ENCODE results near the gene VPS8. TPM values are rescaled to one million over a fixed set of nuclear protein-coding genes. Genes with fewer than 3 reads are reported as not detected.

Gene VPS8
- total and polyA plus RNA-seq, 4 donors = 49.3 to 155 (median 66.4) TPM

DNA sequence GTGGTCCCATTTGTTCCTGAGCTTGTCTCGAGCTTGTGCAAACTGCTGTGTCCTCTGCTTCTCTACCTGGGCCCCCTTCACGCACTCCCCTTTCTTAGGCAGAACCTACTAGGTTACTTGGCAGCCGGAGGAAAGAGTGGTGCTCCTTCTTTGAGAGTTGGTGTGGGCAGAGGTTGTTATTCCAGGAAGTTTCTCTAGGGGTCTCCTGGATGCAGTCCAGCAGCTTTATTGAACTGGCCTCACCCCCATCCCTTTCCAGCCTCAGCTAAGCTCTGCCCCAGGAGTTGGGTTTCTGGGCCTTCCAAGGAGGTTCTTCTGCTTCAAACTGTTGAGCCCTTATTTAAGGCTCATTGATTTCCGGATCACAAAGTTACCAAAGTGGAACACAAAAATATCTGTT lies 237.7 kb downstream of the VPS8 start:
- H3K4me3 ChIP-seq (ENCODE audit: low read depth, low read length) = no peak overlapping the region
- no peaks in the 10 kb centered on the region for H3K27me3 ChIP-seq (ENCODE audit: control insufficient read depth, insufficient read depth, low read length)
- H3K9me3 ChIP-seq (ENCODE audit: control insufficient read depth, insufficient read depth, low read length) = no peaks in the 10 kb centered on the region
- no peak for DNase-seq (ENCODE audit: low read depth in 4 of 6, low spot score in 6 of 6)
- H3K36me3 ChIP-seq (ENCODE audit: control insufficient read depth, insufficient read depth, low read length) = peaks cover 33% of the 10 kb centered on the region
- no peak overlapping the region for H3K27ac ChIP-seq (ENCODE audit: low read depth, low read length)
- WGBS (ENCODE audit: insufficient coverage) = no CpG with 5 or more reads among the region's 4 CpGs
- peaks cover 7% of the 10 kb centered on the region for H3K4me1 ChIP-seq (ENCODE audit: control insufficient read depth, insufficient read depth, low read length)

- no peak for DNase-seq (ENCODE audit: low read depth in 4 of 6, low spot score in 6 of 6)
These were observed 239.8 kb downstream of the VPS8 start for GRCh38 chr3:185051801-185052200.

GRCh38 chr3:185052631-185053030 lies 240.7 kb downstream of the VPS8 start:
- Histone ChIP-seq H3K36me3 (ENCODE audit: control insufficient read depth, insufficient read depth, low read length) (peaks cover 37% of the 10 kb centered on the region), H3K4me1 (ENCODE audit: control insufficient read depth, insufficient read depth, low read length) (no peaks in the 10 kb centered on the region), H3K27me3 (ENCODE audit: control insufficient read depth, insufficient read depth, low read length) (no peaks in the 10 kb centered on the region), H3K9me3 (ENCODE audit: control insufficient read depth, insufficient read depth, low read length) (no peaks in the 10 kb centered on the region), H3K4me3 (ENCODE audit: low read depth, low read length) (no peak overlapping the region), H3K27ac (ENCODE audit: low read depth, low read length) (no peak overlapping the region)
- 85% methylated on average over 5 of the region's 6 CpGs for WGBS (ENCODE audit: insufficient coverage)
- DNase-seq (ENCODE audit: low read depth in 4 of 6, low spot score in 6 of 6) = no peak

More at GRCh38 chr3:185051801-185052200, 239.8 kb downstream of the VPS8 start:
- no peak overlapping the region for H3K4me3 ChIP-seq (ENCODE audit: low read depth, low read length)
- H3K27me3 ChIP-seq (ENCODE audit: control insufficient read depth, insufficient read depth, low read length) = no peaks in the 10 kb centered on the region
- H3K4me1 ChIP-seq (ENCODE audit: control insufficient read depth, insufficient read depth, low read length) = no peaks in the 10 kb centered on the region
- peaks cover 37% of the 10 kb centered on the region for H3K36me3 ChIP-seq (ENCODE audit: control insufficient read depth, insufficient read depth, low read length)
- WGBS (ENCODE audit: insufficient coverage) = 96% methylated on average over 7 of the region's 8 CpGs
- H3K27ac ChIP-seq (ENCODE audit: low read depth, low read length) = no peak overlapping the region
- no peaks in the 10 kb centered on the region for H3K9me3 ChIP-seq (ENCODE audit: control insufficient read depth, insufficient read depth, low read length)

- H3K9me3 ChIP-seq (ENCODE audit: control insufficient read depth, insufficient read depth, low read length) = peaks cover 4% of the 10 kb centered on the region
- H3K27me3 ChIP-seq (ENCODE audit: control insufficient read depth, insufficient read depth, low read length) = no peaks in the 10 kb centered on the region
- no CpG with 5 or more reads among the region's 2 CpGs for WGBS (ENCODE audit: insufficient coverage)
- H3K27ac ChIP-seq (ENCODE audit: low read depth, low read length) = no peak overlapping the region
- DNase-seq (ENCODE audit: low read depth in 4 of 6, low spot score in 6 of 6) = no peak
- H3K4me1 ChIP-seq (ENCODE audit: control insufficient read depth, insufficient read depth, low read length) = no peaks in the 10 kb centered on the region
- H3K4me3 ChIP-seq (ENCODE audit: low read depth, low read length) = no peak overlapping the region
- peaks cover 12% of the 10 kb centered on the region for H3K36me3 ChIP-seq (ENCODE audit: control insufficient read depth, insufficient read depth, low read length)
These were observed 244.9 kb downstream of the VPS8 start for GRCh38 chr3:185056908-185057307.

GRCh38 chr3:185057829-185058228 lies 245.9 kb downstream of the VPS8 start:
- Histone ChIP-seq H3K36me3 (ENCODE audit: control insufficient read depth, insufficient read depth, low read length) (peaks cover 5% of the 10 kb centered on the region), H3K27me3 (ENCODE audit: control insufficient read depth, insufficient read depth, low read length) (no peaks in the 10 kb centered on the region), H3K27ac (ENCODE audit: low read depth, low read length) (no peak overlapping the region), H3K4me3 (ENCODE audit: low read depth, low read length) (no peak overlapping the region), H3K9me3 (ENCODE audit: control insufficient read depth, insufficient read depth, low read length) (peaks cover 4% of the 10 kb centered on the region), H3K4me1 (ENCODE audit: control insufficient read depth, insufficient read depth, low read length) (no peaks in the 10 kb centered on the region)
- DNase-seq (ENCODE audit: low read depth in 4 of 6, low spot score in 6 of 6) = no peak
- WGBS (ENCODE audit: insufficient coverage) = no CpG with 5 or more reads among the region's 1 CpG

DNA sequence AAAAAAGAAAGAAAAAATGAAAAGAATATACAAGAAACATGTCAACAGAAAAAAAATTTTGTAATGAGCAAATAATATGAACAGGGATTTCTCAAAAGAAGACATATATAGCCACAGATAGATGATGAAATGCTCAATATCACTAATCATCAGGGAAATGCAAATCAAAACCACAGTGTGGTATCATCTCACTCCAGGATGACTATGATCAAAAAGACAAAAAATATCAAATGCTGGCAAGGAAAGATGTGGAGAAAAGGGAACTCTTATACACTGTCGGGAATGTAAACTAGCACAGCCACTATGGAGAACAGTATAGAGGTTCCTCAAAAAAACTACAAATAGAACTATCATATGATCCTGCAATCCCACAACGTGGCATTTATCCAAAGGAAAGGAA lies 246.8 kb downstream of the VPS8 start:
- no CpG with 5 or more reads among the region's 2 CpGs for WGBS (ENCODE audit: insufficient coverage)
- Histone ChIP-seq H3K9me3 (ENCODE audit: control insufficient read depth, insufficient read depth, low read length) (peaks cover 4% of the 10 kb centered on the region), H3K4me3 (ENCODE audit: low read depth, low read length) (no peak overlapping the region), H3K27me3 (ENCODE audit: control insufficient read depth, insufficient read depth, low read length) (no peaks in the 10 kb centered on the region), H3K27ac (ENCODE audit: low read depth, low read length) (no peak overlapping the region), H3K36me3 (ENCODE audit: control insufficient read depth, insufficient read depth, low read length) (peaks cover 3% of the 10 kb centered on the region), H3K4me1 (ENCODE audit: control insufficient read depth, insufficient read depth, low read length) (no peaks in the 10 kb centered on the region)
- no peak for DNase-seq (ENCODE audit: low read depth in 4 of 6, low spot score in 6 of 6)

GRCh38 chr3:185059766-185060165 lies 247.8 kb downstream of the VPS8 start:
- Histone ChIP-seq H3K9me3 (ENCODE audit: control insufficient read depth, insufficient read depth, low read length) (peaks cover 4% of the 10 kb centered on the region), H3K4me1 (ENCODE audit: control insufficient read depth, insufficient read depth, low read length) (no peaks in the 10 kb centered on the region), H3K27me3 (ENCODE audit: control insufficient read depth, insufficient read depth, low read length) (no peaks in the 10 kb centered on the region), H3K36me3 (ENCODE audit: control insufficient read depth, insufficient read depth, low read length) (peaks cover 3% of the 10 kb centered on the region), H3K4me3 (ENCODE audit: low read depth, low read length) (no peak overlapping the region), H3K27ac (ENCODE audit: low read depth, low read length) (no peak overlapping the region)
- no peak for DNase-seq (ENCODE audit: low read depth in 4 of 6, low spot score in 6 of 6)
- WGBS (ENCODE audit: insufficient coverage) = 80% methylated on average over 1 of the region's 2 CpGs

GRCh38 chr3:185060655-185061054 lies 248.7 kb downstream of the VPS8 start:
- Histone ChIP-seq H3K9me3 (ENCODE audit: control insufficient read depth, insufficient read depth, low read length) (peaks cover 4% of the 10 kb centered on the region), H3K27me3 (ENCODE audit: control insufficient read depth, insufficient read depth, low read length) (no peaks in the 10 kb centered on the region), H3K27ac (ENCODE audit: low read depth, low read length) (no peak overlapping the region), H3K4me3 (ENCODE audit: low read depth, low read length) (no peak overlapping the region), H3K4me1 (ENCODE audit: control insufficient read depth, insufficient read depth, low read length) (no peaks in the 10 kb centered on the region), H3K36me3 (ENCODE audit: control insufficient read depth, insufficient read depth, low read length) (no peaks in the 10 kb centered on the region)
- DNase-seq (ENCODE audit: low read depth in 4 of 6, low spot score in 6 of 6) = no peak
- 92% methylated on average over 2 of the region's 2 CpGs for WGBS (ENCODE audit: insufficient coverage)

DNA sequence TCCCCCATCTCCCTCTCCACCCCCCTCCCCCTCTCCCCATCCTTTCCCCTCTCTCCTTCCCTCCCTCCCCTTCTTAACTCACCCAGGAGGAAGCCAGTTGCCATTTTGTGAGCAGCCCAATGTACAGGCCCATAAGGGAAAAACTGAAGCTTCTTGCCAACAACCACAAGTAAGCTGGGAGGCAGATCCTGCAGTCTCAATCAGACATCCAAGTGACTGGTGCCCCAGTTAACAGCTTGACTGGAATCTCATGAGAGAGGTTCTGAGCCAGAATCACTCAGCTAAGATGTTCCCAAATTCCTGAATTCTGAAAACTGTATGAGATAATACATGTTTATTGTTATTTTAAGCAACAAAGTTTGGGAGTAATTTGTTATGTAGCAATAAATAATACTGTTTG lies 250.2 kb downstream of the VPS8 start:
- Histone ChIP-seq H3K4me3 (ENCODE audit: low read depth, low read length) (no peak overlapping the region), H3K36me3 (ENCODE audit: control insufficient read depth, insufficient read depth, low read length) (no peaks in the 10 kb centered on the region), H3K27ac (ENCODE audit: low read depth, low read length) (no peak overlapping the region), H3K4me1 (ENCODE audit: control insufficient read depth, insufficient read depth, low read length) (no peaks in the 10 kb centered on the region), H3K9me3 (ENCODE audit: control insufficient read depth, insufficient read depth, low read length) (peaks cover 4% of the 10 kb centered on the region), H3K27me3 (ENCODE audit: control insufficient read depth, insufficient read depth, low read length) (no peaks in the 10 kb centered on the region)
- DNase-seq (ENCODE audit: low read depth in 4 of 6, low spot score in 6 of 6) = peak in 1 of 6 donors; percentile 45

DNA sequence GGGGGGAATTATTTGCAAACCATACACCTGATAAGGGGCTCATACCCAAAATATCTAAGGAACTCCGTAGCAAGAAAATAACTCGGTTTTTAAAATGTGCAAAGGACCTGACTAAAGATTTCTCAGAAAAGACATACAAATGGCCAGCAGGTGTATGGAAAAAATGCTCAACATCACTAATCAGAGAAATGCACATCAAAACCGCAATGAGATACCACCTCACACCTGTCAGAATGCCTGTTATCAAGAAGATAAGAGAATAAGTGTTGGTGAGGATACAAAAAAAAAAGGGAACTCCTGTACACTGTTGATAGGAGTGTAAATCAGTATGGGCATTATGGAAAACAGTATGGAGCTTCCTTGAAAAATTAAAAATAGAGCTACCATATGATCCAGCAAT lies 251.5 kb downstream of the VPS8 start:
- H3K27me3 ChIP-seq (ENCODE audit: control insufficient read depth, insufficient read depth, low read length) = no peaks in the 10 kb centered on the region
- H3K27ac ChIP-seq (ENCODE audit: low read depth, low read length) = no peak overlapping the region
- peak in 2 of 6 donors; percentile 43 to 48 for DNase-seq (ENCODE audit: low read depth in 4 of 6, low spot score in 6 of 6)
- H3K4me3 ChIP-seq (ENCODE audit: low read depth, low read length) = no peak overlapping the region
- no peaks in the 10 kb centered on the region for H3K4me1 ChIP-seq (ENCODE audit: control insufficient read depth, insufficient read depth, low read length)
- peaks cover 4% of the 10 kb centered on the region for H3K9me3 ChIP-seq (ENCODE audit: control insufficient read depth, insufficient read depth, low read length)
- no peaks in the 10 kb centered on the region for H3K36me3 ChIP-seq (ENCODE audit: control insufficient read depth, insufficient read depth, low read length)
- WGBS (ENCODE audit: insufficient coverage) = no CpG with 5 or more reads among the region's 3 CpGs
